Ammon's horn (tissue), 1 donor: ENCODE measurements around the gene RAD51AP2.
"Not testable (repeated sequence)": the region's sequence is repeated elsewhere in the genome, so short reads cannot be mapped to it uniquely, and the experiment has no call there.

ENCODE experiments used
- DNase-seq: peaks from one replicate; pipeline ENCODE4 v3.0.0-alpha.2; 2016; ENCODE audit warnings: low spot score

The RAD51AP2 gene

DNA sequence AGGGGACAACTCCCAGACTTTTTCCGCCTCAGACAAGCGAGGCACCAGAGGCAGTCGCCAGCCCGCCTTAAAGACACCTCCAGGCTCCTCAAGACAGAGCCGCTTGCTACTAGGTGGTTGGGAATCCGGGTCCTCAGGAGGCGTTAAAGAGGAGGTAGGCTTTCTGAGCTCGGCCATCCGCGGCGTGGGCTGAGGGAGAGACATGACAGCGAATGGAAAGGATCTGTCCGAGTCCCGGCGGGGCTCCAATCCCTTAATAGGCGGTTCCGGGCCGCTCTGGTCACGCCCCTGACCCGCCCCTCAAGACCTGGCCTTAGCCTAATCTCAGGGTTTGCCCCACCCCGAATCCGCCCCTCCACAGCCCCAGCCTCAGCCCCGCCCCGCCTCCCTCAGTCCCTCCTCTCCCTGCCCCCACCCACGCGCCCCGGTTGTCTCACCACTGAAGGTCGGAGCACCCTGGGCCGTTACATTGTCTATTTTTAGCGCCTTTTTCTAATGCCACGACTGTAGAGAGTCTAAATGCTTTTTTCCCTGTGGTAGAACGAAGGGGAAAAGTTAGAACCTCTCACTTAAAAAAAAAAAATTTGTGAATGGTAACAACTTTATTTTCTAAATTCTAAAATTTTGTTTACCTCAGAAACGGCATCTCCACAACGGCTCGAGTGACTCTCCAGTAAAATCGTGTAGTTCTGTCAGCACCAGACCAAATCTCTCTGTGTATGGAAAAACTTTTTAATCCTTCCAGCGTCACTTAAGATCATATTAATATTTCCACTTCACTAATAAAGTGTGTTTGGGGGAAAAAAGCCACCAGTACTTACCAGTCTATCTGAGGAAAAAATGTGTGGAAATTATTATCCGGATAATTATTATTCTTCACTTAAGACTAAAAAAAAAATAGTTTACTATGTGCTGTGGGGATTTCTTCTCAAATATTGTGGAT, at the start of gene RAD51AP2:
TSS of gene RAD51AP2 (minus strand) at position 229 of the 943 bp plus-strand sequence. CDS start at position 204, 25 bp downstream.
- peak; percentile 65 for DNase-seq

DNA sequence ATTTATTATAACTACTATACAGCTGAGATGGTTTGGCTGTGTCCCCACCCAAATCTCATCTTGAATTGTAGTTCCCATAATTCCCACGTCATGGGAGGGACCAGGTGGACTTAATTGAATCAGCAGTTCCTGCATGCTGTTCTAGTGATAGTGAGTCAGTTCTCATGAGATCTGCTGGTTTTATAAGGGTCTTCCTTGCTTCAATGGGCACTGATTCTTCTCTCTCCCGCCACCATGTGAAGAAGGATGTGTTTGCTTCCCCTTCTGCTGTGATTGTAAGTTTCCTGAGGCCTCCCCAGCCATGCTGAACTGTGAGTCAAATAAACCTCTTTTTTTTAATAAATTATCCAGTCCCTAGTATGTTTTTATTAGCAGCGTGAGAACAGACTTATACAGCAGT, 47.5 kb upstream of the RAD51AP2 start:
- not testable (repeated sequence) for DNase-seq

DNA sequence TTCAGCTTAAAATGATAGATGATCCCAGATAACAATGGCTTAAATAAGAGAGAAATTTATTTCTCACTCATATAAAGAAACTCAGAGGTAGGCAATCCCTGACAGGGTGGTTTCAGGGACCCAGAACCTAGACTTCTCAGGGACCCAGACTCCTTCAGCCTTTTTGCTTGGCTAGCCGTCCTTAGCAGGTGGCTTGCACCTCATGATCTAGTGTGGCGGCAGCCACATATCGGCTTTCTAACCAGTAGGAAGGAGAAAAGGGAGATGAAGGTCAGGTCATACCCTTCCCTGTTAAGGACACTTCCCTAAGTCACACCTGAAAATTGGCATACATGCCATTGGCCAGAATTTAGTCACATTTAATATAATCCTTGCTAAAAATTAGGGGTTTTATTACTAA, 40.6 kb upstream of the RAD51AP2 start:
- no peak for DNase-seq

DNA sequence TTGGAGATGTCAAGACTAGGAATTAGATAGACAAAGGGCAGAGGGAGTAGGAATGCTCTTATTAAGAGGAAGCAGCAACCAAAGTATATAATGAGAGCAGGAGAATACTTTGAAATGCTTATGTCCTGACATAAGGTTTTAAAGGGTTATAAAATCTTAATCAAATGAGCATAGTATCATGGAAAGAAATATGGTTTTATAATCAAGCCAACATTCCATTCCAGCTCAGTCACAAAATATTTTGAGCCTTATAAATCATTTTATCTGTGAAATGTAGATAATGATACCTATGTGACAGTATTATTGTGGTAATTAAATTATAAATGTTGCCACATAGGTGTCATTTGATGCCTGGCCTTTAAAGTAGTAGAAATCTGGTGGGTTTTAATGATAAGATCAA, 39.8 kb upstream of the RAD51AP2 start:
- no peak for DNase-seq

DNA sequence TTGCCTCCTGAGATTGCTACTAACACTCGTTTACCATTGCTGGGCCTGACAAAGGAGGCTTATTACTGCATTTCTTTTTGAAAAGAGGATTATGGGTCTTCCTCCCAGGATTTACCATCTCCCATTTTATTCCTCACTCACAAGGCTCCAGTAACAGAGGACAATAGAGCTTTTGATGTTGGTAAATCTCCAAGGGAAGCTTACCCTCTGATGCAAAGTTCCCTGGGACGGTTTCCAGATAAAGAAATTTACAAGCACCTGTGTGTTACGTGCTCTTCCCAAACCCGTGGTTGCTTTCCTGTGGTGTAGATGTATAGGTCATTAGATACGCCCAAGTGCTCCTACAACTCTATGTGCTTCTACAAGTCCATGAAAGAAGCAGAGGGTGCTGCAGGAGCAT, 39.4 kb upstream of the RAD51AP2 start:
- DNase-seq: no peak

DNA sequence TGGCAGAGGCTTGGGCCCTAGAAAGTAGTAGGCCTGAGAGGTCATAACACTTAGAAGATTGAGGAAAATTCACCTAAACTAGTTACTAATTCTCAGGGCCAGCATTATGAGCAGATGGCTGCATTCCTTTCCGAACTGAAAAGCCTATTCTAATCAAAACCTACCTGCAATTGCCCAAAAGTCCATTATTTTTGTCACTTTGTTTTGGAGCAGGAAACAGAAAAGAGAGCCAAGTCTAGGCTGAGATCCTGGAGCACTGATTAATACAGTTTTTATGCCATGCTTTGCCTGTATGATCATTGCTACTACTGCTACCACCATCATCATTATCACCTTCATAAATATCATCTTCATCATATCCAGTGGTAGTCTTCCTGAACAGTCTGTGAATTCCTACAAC, 36.9 kb upstream of the RAD51AP2 start:
- no peak for DNase-seq

DNA sequence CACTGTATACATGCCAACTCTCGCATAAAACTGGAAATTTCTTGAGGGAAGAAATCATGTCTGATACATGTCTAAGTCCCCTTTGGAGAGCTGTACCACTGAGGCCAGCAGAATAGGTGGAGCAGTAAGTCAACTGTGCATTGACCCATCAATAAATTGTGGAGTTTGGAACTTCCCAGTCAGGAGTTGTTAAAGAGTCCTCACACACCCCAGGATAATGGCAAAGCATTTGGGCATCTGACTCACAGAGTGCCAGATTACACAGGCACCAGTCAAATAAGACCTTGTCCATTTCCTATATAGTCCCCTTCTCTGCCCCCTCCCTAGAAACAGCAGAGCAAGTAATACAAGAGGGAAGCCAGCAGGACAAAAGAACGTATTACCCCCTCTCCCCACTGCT, 32.7 kb upstream of the RAD51AP2 start:
- DNase-seq: no peak

DNA sequence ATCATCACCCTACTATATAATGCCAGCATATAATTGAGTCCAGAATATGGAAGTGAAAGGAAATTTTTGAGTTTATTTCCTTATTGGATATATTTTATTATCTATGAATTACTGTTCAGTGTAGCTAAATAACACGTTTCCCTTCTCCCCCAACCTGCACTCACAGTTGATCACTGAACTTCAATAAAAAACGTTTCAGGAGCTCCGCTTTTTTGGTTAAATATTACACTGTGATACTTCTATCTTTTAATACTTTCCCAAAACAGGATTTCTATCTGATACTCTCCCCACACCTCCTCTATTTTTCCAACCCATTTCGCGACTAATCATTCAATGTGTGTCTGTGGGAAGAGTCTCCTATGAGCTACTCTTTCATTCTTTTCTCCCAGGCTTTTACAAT, 29.5 kb upstream of the RAD51AP2 start:
- no peak for DNase-seq

DNA sequence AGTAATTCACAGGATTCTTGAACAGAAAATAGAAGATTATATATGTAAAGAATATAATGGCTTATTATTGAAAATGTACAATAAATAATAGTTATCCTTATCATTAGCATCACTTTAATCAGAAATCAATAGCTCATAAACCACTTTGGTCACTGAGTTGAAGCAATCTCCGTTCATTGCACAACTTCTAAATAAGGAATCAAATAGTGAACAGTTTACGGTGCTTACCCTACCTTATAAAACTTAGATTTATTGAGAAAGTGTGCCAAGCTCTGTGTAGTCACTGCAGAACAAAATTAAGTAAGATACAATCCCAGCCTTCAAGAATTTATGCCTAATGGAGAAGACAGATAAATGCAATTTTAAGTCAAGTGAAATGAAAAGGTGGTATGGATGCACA, 29.0 kb upstream of the RAD51AP2 start:
- DNase-seq: no peak

DNA sequence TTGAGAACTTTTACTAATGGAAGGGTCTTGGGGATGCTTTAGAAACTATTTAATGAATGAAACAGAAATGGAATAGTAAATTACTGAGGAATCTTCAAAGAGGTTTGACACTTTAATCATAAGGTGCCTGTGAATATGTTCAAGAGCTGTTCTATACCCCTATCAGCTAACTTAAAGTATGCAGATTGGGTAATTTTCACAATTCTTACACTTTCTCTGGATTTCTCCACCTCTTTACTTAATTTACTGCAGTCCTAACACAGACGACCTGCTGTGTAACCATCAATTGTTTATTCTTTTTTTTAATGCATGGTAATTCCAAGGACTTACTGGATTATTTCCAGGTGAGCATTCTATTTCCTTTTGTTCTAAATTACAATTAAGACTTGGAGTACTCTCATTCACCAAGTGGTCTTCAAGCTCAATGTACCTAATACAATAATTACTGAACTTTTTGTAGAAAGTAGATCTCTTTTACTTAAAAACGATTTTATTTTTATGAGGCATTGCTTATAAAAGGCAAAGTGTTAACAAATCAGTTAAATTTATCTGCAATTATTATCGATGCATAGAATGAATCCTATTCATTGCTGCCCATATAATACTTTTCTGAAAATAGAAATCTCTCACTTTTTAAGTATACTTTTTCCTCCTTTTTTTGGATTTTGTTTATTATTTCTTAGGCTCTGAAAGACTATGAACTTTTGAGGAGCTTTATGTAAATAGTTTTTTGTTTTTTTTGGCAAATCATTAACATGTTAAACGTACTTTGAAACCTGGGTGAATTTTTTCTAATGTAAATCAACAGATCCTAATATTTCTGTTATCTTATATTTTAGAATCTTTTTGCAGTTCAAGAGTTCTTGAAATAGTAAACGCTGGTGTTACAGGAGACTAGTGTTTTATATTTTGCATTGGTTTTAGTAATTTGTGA, 27.7 kb upstream of the RAD51AP2 start:
- DNase-seq: no peak

DNA sequence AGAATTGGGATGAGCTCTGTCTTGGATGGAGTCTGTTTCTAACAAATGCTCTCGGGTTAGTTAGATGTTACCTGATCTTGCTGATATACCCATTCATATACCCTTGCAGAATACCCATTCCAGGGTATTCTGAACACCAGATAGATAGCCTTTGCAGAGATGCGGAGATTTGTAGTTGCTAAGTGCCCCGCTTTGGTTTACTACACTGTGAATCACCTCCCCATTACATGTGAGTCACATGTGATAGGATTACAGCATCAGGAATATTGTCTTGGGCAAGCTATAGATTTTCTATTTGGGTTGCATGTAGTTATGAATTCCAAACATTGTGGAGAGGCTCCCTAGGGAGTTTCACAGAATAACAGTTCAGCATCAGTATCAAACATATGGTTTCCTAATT, 26.0 kb upstream of the RAD51AP2 start:
- DNase-seq: no peak

DNA sequence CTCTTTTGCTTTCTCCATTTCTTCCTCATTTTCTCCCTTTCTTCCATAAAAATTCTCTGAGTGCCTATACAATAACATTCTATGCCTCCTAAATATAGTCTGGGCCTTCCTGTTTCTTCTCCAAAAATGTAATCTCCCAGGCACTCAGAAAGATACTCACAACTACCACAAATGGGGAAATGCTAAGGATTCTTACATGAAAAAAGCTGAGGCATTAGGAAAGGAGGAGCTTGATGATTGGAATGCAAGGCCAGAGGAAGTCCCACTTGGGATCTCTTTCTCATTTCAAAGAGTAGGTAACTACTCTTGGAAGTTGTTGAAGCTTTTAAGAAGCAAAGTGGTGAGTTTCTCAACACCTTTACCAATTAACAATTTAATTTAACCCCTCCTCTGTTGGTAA, 25.6 kb upstream of the RAD51AP2 start:
- DNase-seq: no peak

DNA sequence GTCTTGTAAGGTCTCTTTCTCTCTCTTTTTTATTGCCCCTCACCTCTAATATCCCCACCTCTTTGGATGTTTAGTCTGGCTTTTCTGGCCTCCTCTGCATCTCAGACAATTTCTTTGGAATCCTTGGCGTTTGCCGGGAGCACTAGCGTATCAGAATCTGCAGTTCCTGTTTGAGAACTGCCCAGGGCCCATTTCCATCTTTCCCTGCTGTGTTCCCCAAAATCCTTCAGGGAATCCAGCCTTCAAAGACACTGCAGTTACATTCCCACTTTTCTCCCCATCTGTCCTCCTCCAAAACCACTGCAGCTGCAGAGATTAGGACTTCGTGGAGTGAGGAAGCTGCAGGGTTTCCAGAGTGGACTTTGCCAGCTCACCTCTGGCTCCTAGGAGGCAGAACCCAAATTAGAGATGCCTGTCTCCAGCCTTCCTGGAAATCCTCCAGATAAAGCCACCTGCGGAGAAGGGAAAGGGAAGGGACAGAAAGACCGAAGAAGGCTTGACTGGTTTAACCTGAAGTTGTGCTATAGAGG, 25.0 kb upstream of the RAD51AP2 start:
- no peak for DNase-seq

DNA sequence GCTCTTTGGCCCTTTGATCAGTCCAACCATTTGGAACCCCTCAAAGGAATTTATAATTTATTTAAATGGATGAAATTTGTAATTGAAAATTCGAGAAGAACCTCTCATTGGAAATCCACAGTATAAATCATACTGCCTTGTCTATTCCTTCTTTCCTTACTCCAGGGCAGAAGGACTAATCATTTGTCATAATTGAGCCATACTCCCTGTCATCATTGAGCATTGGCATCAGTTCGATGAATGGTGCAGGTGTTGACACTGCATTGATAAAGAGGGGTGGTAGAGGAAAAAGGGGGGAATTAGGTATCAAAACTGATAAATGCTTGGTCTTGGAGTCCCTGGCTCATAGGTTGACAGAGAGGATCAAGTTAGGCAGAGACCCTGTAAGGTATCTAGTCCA, 24.2 kb upstream of the RAD51AP2 start:
- DNase-seq: no peak

DNA sequence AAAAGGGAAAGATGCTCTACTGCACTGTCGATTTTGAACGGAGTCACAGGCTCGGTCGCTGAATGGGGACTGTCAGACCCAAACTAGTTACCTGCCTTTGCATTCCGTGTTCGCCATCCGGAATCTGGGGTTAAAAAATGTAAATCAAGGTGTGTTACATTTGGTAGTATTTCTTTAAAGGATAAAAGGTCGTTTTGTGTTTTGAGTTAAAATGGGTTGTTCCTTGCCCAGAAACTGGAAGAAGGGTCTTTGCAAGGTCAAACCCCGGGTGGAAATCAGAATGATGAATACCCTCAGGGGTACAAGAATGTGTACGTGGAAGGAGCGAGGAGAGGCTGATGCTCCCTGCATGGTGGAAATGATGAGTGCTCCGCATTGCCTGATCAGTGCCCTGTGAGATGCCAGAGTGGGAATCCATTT, 23.3 kb upstream of the RAD51AP2 start:
- DNase-seq: no peak

DNA sequence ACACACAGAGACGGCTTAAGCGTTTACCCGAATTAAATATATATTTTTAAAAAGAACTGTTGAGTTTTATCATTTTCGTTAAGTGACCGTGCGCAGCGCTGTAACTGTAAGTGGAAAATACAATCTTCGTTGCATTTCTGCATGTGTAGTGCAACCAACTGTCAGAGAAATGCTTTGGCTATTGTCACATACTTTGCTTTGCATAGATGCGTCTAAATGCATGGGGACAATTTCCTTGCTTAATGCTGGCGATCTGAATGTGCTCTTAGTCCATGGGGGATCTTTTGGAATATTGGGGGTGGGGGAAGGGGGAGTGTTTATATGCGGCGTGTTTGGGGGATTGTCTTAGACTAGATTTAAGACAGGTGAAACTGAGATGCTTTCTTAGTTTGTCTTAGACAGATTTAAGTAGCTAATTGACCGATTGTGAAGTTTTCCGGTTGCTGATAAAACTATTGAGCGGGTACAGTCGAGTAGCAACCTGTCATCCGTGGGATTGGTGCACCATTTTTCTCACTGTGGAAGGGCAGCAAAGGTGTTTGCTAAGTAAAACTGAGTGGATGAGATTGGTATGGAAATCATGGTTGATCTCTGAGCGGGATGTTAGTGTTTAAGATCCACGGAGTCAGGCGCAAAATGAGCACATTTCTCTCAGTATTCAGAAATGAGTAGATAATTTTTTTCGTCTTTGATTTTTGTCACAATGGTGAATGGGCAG, 22.7 kb upstream of the RAD51AP2 start:
- no peak for DNase-seq

DNA sequence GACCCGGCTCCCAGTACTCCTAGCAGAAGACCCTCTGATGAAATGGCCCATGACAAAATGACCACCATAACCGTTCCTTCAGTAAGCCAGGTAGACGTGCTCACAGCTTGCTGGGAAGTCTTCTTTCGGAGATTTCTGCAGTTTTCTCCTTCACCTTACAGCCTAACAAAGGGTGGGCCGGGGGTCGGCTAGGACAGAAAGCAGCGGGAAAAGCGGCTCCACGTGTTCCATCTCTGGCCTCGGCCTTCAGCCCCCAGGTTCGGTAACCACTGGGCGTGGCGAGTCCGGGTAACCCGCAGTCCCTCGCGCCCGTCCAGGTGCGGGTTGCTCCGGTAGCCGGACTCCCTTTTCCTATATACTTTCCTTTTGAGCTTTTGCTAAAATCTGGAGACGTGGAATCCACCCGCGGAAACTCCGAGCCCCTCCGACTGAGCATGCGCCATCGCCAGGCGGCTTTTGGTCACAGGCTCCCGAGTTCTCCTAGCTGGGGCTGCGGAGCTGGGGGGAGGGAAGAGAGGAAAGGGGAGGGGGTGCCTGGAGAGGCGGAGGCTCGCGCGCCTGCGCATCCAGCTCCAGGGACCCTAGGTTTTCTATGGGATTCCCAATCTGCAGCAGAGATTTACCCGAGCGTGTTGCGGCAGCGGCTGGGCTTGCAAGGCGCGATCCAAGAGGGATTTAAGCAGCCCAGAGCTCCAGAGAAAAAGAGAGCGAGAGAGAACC, 22.0 kb upstream of the RAD51AP2 start, which contains the start of gene VSNL1:
TSS of gene VSNL1 (plus strand) at position 604 of the 720 bp plus-strand sequence. CDS start 51,379 bp downstream, outside the sequence.
- peak; percentile 78 for DNase-seq

DNA sequence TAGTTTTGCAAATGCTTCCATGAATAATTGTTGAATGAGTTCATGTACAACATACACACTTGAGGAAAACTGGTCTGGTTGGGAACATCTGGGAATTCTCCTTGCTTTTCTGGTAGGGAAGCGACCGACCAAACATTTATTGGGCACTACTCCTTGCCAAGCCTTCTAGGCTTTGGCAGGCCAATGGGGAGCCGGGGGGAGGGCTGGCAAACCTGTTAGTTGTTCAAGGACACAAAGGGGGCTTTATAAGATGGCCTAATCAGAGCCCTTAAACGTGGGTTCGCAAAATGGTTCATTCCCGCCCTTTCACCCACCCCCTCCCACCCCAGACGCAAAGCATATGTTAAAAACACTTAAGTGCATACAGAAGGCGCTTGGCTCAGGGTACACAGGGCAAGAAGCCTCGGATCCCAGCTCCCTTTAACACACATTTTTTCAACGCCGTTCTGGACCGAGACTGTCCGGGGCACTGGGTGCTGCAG, 21.4 kb upstream of the RAD51AP2 start:
- no peak for DNase-seq

DNA sequence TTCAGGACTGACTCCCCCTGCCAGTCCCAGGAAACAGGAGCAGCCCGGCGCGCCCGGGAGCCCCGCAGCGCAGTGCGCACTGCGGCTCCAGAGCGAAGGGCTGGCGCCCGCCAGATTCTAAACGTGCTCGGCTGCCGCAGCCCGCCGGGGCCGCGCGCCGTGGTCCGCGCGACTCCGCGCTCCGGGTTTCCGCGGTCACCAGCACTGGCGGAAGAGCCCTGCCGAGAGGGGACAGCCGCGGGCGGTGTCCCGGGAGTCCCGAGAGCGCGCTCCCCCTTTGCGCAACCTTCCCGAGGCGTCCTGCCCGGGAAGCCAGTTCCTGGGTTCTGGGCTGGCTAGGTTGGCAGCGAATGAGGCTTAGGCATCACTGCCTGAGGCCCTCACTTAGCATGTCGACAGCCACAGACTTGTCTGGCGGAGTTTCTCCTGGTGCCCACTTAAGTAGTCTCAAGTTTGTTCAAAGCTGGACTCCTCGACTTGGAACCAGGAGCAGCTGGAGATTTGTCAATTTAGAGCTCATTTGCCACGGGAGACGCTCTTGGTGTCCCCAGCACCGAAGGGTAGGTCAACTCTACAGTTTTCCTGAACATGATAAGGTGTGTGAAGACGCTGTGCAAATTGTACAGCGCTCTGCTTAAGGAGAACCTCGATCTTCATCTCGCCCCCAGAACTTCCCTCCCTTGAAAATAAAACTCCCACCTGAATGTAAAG, 20.8 kb upstream of the RAD51AP2 start:
- DNase-seq: no peak
